IPS-NIHi7 (cell line): ENCODE measurements around the gene ADAMTS4.
A peak's percentile ranks its signal among the peaks of the same experiment; 100 is the strongest.

Source experiments
- DNase-seq: peaks from one replicate; pipeline ENCODE4 v3.0.0; 2012; ENCODE audit warnings: mixed read lengths; ENCODE audit errors: extremely low spot score

ADAMTS4 gene

DNA sequence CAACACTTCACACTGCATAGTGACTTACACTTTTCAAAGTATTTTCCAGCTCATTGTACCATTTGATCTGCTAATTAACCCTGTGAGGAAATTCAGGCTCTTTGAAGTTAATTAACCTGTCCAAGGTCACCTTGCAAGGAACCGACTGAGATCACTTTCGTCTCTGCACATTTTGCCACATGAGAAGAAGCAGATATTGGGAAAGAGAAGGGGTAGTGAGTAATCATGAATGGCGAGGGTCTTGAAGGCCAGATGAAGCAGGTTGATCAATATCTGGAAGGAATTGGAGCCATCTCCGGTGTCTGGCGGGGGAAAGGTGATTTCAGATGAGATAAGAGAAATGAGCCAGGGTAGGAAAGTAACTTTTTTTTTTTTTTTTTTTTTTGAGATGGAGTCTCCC, 21.1 kb upstream of the ADAMTS4 start:
- no peak for DNase-seq

DNA sequence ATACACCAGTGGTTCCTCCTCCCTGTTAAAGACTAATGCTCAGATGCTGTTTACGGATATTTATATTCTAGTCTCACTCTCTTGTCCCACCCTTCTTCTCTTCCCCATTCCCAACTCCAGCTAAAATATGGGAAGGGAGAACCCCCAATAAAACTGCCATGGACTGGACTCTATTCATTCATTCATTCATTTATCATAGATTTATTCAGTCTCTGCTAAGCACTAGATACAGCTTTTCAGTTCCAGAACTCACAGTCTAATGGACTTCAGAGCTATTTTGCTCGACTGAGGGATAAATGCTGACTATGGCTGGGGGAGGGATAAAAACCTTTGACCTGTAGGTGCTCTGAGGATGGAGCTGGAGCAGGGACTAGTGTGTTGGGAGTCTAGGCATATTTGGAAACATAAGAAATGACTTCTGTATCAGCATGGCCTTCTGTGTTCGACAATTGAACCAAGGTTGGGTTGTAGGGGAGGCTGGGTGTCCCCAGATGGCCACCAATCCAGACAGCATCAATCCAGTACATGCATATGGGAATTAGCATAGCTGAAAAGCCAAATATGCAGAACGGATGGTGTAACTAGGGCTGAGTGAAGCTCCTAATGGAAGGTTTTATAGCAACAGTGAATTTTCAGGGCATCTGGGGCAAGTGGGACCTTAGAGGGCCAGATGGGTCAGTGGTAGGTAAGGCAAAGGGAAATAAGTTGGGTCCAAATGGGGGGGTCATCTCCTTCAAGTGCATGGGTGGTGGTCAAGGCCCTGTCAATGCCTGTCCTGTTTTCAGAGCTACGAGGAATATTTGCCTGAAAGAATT, 20.4 kb upstream of the ADAMTS4 start:
- no peak for DNase-seq

DNA sequence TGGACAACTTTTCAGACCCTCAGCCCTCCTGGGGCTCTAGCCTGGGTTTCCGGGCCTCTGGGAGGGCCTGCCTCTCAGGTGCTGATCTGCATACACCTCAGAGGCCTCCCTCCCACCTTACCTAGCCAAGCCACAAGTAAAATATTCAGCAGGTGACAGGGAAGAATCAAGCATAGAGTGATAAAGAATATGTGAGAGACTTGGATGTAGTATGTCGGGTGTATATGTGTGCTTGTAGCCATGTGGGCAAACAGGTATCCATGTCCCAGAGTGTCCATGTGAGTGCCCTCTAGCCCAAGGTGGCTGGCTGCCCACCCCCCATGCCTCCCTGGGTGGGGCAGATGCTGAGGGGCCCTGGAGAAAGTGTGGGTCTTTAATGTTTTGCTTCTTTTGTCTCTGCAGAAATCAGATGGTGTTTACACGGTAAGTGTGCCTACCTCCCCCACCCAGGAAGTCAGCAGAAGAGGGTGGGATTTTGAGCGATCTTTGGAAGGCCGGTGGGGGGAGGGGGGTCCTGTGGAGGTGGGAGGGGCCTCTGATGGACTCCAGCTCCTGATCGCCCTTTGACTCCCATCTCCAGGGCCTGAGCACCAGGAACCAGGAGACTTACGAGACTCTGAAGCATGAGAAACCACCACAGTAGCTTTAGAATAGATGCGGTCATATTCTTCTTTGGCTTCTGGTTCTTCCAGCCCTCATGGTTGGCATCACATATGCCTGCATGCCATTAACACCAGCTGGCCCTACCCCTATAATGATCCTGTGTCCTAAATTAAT, 19.6 kb upstream of the ADAMTS4 start:
- no peak for DNase-seq

DNA sequence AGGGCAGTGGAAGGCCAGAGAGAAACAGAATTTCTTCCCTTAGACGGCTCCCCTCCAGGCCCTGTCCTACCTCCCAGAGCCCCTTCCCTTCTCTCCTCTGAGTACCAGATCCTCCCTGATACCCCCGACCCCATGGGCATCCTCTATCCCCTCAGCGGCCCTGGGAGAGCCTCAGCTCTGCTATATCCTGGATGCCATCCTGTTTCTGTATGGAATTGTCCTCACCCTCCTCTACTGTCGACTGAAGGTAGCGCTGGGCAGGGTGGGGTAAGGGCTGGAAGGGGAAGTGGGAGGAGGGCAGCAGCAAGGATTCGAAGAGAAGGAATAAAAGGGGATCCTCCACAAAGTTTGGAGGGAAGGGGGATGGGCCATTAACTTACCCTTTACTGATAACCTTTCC, 19.0 kb upstream of the ADAMTS4 start:
- DNase-seq, result no peak

DNA sequence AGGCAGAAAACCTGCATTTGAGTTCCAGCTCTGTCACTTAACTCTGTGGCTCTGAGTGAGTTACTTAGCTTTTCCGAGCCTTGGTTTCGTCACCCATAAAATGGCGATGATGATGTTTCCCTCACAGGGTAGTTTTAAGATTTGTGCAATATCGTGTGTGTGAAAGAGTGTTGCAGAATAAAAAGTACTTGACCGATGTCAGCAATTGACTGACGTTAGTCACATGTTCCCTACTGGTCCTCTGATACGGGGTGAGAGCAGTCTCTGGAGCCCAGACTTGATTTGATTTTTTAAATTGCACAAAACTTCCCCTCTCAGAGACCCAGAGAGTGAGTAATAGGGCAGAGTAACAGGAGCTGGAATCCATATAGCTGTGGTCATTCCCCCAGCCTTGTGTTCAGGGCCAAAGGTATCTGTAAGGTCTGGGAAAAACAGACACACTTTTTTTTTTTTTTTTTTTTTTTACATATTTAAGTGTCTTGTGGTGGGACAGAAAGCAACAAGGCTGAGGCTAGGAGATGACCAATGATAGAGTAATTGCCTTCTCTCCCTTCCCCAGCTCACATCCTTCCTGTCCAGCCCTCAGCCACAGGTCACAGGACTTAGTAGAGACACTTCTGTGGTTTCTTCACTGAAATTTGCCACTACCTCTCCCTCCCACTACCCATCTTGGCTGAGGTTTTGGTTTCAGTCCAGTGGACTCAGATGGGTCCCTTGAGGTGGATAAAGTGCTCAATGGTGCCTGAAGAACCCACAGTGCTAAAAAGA, 18.3 kb upstream of the ADAMTS4 start:
- no peak for DNase-seq

DNA sequence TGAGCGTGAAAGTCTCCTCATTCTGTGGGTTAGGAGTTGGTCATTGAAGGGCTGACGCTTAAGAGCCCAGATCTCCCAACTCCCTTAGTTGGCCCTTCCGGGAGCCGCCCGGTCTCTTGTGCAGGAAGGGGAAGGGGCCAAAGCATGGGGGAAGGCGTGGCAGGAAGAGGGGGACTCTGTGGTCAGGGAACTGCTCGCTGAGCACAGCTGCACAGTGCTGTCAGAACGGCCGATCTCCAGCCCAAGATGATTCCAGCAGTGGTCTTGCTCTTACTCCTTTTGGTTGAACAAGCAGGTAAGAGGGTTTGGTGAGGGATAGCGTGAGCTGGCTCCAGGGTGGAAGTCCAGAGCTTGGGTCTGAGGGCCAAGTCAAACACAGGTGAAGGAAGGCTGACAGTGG, 16.2 kb upstream of the ADAMTS4 start, which contains the start of gene FCER1G:
Gene FCER1G (plus strand): TSS at position 220 of the 400 bp plus-strand sequence. CDS start 27 bp downstream, at position 247.
- DNase-seq, result no peak

DNA sequence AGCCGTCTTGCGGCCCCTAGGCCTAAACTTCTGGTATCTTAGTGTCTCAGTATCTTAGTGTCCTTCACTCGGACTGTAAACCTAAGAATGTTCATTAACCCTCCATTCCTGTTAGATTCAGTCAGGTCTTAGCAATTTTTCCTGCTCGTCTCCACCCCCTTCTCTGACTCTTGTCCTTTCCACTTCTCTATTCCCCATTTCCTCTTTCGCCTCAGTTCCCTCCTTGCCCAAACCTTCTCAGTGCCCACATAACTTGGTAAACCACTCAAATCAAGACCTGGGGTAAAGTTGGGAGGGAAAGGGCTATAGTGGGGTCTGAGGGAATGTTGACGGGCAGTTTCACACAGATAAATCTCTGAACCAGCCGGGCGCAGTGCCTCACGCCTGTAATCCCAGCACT, 15.5 kb upstream of the ADAMTS4 start:
- no peak for DNase-seq

DNA sequence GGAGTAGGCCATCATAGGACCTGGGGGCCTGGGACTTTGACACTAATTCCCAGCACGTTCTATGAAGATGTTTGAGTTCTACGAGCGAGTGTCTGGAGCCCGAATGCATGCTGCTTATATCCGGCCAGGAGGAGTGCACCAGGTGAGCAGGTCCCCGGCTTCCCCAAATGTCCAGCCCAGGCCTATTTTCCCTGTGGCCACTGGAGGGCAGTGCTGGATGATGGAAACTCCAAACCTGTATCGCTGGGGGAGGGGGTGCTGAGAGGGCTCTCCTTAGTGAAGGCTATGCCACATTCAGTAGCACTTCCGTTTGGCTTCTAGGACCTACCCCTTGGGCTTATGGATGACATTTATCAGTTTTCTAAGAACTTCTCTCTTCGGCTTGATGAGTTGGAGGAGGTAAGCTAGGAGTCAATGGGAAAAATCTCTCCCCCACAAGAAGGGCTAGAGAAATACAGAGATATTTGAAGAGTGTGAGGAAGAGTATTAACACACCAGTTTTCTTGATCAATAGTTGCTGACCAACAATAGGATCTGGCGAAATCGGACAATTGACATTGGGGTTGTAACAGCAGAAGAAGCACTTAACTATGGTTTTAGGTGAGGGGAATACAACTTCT, 11.0 kb upstream of the ADAMTS4 start:
- DNase-seq, result peak; percentile 94

DNA sequence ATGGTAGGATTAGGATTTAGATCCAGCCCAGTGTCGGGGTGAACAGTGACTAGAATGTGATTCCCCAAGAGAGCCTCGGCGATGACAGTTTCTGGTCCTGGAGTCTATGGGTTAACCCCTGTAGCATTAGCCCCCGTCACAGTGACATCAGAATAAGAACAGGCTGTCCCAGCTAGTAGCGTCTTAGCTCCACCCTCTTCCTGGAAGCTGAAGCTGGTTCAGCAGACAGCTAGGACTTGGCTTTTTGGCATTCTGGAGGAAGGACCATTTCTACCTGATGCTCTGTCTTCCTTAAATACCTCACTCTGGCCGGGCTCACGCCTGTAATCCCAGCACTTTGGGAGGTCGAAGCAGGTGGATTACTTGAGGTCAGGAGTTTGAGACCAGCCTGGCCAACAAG, 8.3 kb upstream of the ADAMTS4 start:
- DNase-seq, result no peak

DNA sequence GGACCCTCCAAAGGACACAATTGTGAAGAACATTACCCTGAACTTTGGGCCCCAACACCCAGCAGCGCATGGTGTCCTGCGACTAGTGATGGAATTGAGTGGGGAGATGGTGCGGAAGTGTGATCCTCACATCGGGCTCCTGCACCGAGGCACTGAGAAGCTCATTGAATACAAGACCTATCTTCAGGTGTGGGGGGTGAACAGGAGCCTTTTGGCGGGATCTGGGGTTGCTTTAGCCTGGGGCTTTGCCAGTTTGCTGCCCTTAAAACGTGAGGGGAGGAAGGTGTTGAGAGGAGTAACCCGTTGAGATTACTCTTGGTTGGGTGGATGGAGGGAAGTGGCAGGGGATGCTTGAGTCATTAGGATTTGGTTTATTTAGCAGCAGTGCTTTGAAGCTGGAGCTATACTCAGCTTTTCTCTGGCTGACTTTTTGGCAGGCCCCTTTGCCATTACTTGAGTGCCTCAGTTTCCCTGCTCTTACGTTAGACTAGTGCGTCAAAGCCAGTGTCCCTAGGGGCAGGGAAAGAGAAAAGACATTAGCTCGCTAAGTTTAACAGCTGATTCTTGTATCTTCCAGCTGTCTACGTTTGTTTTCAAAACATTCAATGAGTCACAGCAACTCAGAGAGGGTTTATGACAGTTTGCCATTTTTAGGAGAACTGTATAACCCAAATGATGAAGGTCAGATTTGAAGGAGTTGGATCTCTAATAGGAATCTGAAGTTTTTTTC, 7.7 kb upstream of the ADAMTS4 start:
- DNase-seq, result no peak

DNA sequence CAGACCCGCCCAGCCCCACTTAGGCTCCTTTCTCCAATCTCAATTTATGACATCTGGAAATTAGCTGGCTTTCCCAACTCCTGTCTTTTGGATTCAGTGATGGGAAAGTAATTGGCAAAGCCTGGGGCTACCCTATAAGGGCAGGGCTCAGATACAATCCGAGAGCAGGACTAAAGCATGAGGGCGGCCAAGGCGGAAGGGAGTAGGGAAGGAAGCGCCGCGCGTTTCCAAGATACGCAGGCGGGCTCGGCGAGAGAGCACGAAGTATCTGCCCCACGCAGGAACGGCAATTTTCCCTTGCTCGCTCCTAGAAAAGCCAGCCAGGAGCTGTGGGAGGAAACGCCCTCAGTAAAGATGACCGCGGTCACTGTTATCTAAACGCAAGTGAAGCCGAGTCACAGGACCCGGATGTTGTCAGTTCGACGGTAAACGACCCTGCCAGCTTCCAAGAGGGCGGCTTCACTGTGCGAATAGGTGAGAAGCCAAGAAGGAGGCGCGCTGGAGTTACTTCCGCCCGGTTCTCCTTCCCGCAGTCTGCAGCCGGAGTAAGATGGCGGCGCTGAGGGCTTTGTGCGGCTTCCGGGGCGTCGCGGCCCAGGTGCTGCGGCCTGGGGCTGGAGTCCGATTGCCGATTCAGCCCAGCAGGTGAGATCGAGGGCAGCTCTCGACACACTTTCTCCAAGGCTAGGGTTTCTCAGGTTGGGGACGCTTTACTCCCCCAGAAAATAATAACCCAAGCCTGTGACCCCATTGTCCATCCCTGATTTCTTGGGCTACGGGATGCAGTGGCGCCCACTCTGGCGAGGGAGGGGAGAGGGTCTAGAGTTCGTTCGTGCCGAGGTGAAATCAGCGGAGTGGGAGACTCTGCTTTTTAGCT, 3.2 kb upstream of the ADAMTS4 start, which contains the start of gene NDUFS2:
Gene NDUFS2 (plus strand): TSS at position 532 of the 877 bp plus-strand sequence. CDS start 19 bp downstream, at position 551.
- peak; percentile 92 for DNase-seq

DNA sequence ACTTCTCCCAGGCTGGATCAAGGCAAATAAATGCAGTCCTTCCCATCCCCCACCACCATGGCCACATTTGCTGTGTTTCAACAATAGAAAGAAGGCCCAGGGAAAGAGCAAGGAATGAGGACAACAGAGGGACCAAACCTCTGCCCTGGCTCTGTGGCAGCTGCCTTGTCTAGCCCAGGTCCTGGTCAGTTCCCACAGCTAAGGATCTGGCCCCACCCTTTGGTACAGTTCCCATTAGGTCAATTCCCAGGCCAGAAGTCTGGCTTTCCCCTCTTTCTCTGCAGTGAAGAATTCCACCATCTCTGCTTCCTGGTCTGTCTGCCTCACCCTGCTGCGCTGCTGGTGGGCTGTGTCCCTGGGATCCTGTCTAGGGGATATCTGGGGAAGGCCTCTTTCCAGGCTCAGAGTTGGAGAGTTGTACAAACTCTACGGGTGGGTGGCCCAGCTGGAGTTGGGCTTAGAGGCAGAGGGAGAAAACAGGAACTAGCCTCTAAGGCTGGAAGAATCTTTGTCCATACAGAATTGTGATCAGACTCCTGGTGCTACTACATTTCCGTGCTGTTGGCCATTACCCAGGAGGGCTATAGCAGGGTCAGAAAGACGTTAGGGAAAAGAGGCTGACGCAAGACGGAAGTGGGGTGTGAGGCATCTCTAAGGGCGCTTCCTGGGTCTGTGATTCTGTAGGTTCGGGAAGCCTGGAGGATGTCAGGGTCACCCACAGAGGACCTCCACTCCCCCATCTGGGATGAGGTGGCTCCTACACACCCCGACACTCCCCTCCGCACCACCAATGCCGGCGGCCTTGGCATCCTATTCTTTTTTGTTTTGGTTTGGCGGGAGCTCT, 2.4 kb upstream of the ADAMTS4 start:
- DNase-seq, result no peak

DNA sequence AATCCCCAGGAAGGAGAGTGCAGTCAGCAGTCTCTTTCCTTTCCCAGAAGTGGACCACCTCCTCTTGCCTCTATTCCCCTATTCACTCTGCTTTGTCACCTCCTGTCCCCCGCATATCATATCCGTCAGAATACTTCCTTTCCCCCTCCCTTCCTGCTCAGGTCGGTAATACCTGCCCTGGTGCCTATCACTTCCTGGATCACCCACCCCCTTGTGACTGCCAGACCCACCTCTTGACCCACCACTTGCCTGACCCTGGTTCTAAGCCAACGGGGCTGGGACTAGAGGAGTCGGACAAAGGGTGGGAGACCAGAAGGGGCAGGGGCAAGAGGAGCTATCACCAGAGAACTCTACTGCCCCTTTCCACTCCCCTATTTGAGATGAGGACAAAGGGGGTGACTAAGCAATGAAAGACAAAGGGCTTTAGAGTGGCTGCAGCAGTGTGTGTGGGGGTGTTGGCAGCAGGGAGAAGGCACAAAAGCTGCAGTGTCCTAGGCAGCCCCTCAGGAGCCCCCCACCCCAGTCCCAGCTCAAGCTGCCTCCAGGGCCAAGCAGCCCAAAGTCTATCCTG, 1.7 kb upstream of the ADAMTS4 start:
- DNase-seq, result no peak

DNA sequence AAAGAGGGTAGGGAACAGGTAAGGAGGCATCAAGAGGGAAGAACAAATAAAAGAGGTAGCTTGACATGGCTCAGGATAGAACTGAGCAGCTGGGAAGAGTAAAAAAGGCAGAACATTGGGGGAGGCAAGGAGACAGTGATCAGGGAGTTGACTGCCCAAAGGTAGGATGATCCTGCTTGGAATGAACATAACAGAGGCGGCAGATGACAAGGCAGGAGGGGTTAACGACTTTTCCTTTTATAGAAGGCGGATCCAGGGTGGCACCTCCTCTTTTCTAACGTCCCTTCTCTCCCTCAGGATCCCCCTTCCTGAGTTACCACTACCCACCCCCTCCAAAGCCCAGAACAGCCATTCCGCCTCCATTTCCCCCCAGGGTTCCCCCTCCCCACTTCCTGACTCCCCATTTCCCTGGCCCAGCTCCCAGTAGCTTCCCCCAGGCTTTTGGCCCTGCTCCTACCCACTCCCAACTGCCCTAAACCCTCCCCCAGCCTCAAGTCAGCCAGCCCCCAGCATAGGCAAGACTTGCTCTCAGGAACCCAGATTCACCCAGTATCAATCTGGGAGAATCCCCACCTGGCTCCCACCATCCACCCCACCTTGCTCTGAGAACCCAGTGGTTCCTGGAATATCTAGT, 769 bp upstream of the ADAMTS4 start:
- DNase-seq, result no peak

DNA sequence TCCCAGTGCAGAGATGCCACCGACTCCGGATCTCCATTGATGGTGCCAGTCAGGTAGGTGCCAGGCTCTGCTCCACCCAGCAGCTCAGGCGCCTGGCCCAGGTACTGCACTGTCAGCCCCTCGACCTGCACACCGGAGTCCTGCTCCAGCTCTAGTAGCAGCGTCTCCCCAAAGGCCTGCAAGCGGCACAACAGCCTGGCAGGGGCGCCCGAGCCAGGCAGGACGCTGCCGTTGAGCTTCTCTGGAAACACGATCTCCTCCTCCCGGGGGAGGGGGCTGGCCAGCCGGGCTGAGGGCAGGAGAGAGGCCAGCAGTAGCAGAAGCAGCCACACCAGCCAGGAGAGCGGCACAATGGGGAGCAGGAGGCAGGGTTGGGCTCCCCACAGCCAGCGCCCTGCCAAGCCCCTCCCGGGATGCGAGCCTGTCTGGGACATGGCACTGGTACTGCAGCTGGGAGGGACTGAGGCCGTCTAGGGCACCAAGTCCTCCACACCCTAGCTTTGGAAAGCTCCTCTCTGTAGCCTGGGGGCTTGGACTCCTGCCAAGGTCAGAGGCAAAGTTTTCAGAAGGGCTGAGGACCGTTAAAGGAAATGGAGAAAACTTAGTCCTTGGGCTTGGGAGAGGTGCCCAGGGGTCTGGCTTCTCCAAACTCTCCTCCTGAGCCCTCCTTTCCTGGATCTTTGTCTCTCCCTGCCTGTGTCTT, 509 bp downstream of the ADAMTS4 start:
- DNase-seq, result peak; percentile 79

DNA sequence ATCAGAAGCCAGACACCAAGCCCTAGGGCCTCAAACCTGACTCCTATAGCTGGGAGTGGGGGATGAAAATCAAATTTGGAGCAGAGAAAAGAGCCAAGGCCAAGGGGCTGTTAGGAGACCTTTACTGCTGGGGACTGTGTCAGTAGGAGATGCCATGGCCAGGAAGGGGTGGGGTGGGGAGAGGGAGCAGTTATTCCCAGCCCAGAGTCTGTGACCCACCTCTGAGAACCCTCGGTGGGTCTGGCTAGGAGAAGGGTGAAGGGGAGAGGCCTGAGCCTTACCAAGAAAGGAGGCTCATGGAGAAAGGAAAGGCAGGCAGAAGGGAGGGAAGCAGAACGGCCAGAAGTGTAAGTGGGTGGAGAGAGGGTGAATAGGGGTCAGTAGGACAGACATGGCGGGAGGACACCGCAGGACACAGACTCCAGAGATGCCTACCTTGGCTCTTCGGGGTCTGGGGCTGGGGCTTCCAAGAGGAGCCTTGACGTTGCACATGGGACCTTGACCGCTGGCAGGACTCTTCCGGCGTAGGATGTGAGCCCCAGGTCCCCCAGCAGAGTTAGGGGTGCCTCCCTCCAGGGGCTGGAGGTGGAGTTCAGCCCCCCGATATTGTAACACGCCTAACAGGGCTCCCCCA, 1.2 kb downstream of the ADAMTS4 start:
- no peak for DNase-seq
